Fibroblast of mammary gland (primary cell): Measurements from ENCODE around the gene JAKMIP2.
"Not testable (repeated sequence)": the region's sequence is repeated elsewhere in the genome, so short reads cannot be mapped to it uniquely, and the experiment has no call there.

Source experiments
- DNase-seq: peaks from one replicate; pipeline ENCODE4 v3.0.0-alpha.2; 2010; ENCODE audit warnings: low read depth
- H3K4me3 ChIP-seq: 2 replicates; pipeline ENCODE4 v1.5.1; 2011; ENCODE audit warnings: low read depth, mild to moderate bottlenecking, low read length, moderate library complexity; ENCODE audit not compliant: control insufficient read depth
- CTCF ChIP-seq: conservative IDR thresholded peaks from 2 replicates; pipeline ENCODE4 v1.5.1; 2011; ENCODE audit warnings: low read depth, low read length, inconsistent platforms; ENCODE audit not compliant: control insufficient read depth, insufficient read depth

Gene JAKMIP2

DNA sequence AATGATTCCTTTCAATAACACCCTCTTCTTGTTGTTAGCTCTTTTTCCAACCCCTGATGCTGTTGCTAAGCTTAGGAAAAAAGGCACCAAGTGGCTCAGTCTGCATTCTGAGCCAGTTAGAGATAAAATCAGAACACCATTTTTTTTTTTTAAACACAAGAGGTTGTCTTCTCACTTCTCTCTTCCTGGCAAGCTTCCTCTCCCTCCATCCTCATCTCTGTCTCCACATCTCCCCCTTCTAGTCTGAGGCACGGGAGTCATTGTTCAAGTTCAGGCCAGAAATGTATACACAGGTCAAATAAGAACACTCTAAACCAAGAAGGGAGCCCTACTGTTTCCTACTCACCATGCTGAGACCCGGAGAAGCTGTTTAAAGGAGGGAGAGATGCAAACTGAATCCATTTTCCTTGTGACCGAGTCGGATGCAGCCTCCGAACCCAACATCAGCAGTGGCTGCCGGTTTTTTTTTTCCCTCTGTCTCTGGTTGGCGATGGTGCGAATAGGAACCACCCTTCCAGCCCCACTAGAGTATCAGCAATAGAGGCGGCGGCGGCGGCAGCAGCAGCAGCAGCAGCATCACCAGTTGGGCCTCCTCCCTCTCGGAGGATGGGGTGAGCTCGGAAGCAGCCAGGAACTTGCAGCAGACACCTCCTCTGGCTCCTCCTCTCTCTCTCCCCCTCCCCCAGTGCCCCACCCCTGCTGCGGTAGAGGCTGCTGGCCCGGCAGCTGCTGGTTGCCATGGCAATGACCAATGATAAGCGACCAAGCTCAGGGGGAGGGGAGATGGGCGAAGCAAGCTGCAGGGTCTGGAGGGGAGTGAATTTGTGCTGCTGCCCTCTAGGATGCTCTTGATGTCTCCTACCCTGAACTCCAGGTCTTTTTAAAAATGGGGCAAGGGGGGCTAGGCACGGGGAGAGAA lies at the start of gene JAKMIP2:
JAKMIP2 (minus strand) TSS at position 619 of the 919 bp plus-strand sequence. CDS start 110,922 bp downstream, outside the sequence.
- DNase-seq = peak; percentile 60
- no peak for TF ChIP-seq CTCF
- H3K4me3 ChIP-seq = peak within 1 kb of the TSS; percentile 34

DNA sequence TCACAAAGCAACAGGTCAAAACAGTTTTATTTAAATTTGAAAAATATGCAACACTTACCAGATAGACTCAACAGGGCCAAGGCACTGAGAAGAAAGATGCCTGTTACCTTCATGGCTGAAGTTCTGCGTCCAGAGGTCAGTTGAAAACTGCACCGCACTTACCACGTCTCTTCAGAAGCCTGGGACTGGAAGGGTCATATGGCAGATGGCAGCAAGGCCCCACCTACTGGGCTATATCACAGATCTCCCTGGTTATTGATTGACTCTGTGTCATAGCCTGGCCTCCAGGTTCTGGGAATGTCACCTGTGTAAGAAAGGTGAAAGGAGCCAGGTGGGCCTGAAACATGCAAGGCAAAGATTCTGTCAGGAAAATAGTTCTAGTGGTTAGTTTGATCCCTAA lies 48.9 kb upstream of the JAKMIP2 start, which contains the start of gene SPINK1:
SPINK1 (minus strand) TSS at position 207 of the 400 bp plus-strand sequence; CDS start at position 113, 94 bp downstream.
- no peak for DNase-seq
- no peak within 1 kb of the TSS for H3K4me3 ChIP-seq
- no peak for TF ChIP-seq CTCF

DNA sequence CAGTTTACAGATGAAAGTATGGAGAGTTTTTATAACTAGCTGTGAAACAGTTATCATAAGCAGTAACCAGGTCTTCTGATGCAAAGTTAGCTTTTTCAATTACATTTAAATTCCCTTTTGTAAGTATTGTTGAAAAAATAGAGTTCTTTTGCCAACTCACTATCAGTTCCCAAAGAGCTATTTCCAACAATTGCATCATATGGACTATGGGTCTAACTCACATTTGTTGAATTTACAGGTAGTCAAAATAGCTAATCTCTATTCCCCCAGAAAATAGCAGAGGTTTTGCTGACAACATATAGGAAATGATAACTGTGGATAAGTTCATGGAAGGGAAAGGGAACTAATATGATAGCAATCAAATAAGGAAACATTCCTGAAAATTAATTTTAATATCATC lies 47.5 kb upstream of the JAKMIP2 start:
- no peak overlapping the region for H3K4me3 ChIP-seq
- no peak for DNase-seq
- no peak for TF ChIP-seq CTCF

- not testable (repeated sequence) for H3K4me3 ChIP-seq, DNase-seq
Observed at GRCh38 chr5:147827017-147827416, 44.5 kb upstream of the JAKMIP2 start.

GRCh38 chr5:147826361-147826760 lies 43.8 kb upstream of the JAKMIP2 start:
- no peak for DNase-seq
- no peak for TF ChIP-seq CTCF
- no peak overlapping the region for H3K4me3 ChIP-seq

- no peak overlapping the region for H3K4me3 ChIP-seq
- peak; percentile 70 for DNase-seq
- TF ChIP-seq CTCF = peak; percentile 99
Observed at GRCh38 chr5:147822686-147823491, 40.4 kb upstream of the JAKMIP2 start.

DNA sequence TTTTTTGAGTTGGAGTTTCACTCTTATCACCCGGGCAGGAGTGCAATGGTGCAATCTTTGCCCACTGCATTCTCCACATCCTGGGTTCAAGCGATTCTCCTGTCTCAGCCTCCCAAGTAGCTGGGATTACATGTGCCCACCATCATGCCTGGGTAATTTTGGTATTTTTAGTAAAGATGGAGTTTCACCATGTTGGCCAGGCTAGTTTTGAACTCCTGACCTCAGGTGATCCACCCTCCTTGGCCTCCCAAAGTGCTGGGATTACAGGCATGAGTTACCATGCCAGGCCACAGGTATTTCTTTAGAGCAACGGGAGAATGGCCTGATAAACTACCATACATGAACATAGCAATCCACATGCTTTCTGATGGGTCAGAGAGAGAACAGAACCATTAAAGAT lies 39.7 kb upstream of the JAKMIP2 start:
- H3K4me3 ChIP-seq, DNase-seq: not testable (repeated sequence)
